ENCODE measurements around the gene NECTIN3. TPM values are rescaled to one million over a fixed set of nuclear protein-coding genes. Genes with fewer than 3 reads are reported as not detected.

NECTIN3 gene, protein sequence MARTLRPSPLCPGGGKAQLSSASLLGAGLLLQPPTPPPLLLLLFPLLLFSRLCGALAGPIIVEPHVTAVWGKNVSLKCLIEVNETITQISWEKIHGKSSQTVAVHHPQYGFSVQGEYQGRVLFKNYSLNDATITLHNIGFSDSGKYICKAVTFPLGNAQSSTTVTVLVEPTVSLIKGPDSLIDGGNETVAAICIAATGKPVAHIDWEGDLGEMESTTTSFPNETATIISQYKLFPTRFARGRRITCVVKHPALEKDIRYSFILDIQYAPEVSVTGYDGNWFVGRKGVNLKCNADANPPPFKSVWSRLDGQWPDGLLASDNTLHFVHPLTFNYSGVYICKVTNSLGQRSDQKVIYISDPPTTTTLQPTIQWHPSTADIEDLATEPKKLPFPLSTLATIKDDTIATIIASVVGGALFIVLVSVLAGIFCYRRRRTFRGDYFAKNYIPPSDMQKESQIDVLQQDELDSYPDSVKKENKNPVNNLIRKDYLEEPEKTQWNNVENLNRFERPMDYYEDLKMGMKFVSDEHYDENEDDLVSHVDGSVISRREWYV
- total RNA-seq (2022), result 75.8 and 81.0 TPM in 2 replicates
- percentile 96 among the genes with signal in this experiment for Bru-seq, nascent RNA
- BruChase-seq, experiment 1, labeled RNA remaining after a 2-hour chase, result percentile 89 among the genes with signal in this experiment
- percentile 83 among the genes with signal in this experiment for BruChase-seq, experiment 2, labeled RNA remaining after a 6-hour chase
- long read RNA-seq, transcript NECTIN3-206 (6 exons, 3,664 nt), result major isoform, 21 of 39 reads
- long read RNA-seq, partial matches to known transcripts, result 2 of 39 reads
- long read RNA-seq, other reads (novel, unspliced or antisense), result 16 of 39 reads

DNA sequence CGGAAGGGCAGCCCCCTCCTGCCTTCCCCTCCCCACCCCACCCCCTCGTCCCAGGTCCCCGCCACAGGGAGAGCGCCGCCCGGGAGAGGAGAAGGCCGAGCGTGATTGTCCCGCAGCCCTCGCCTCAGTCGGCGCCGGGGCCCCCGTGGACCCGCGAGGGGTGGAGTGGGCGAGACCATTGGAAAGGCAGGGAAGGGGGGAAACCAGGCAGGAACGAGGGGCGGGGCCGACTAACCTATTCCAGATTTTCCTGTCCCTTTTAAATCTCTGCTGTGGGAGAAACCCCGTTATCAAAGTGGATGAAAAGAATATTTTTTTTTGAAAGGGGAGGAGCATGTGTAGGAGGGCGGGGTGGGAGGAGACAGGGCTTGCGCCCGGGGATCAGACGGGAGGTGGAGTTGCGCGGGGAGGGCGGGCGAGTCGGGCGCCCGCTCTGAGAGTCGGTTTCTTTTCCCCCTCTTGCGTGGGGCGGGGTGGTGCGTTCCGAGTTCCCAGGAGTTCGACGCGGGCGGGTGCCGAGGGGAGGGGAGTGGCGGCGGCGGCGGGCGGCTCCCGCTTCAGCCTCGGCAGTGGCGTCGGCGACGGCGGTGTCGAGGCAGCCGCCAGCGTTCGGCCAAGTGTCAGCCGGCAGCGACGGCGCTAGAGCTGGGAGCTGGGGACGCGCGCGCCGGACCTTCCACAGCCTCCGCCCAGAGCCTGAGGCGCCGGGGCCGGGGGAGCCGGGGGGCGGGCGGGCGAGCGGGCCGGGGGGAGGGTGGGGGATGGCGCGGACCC is at the start of gene NECTIN3:
TSS of gene NECTIN3 (plus strand) at position 560 of the 774 bp plus-strand sequence. CDS start at position 762, 202 bp downstream.
- peaks cover 15% of the 10 kb centered on the region for H3K4me1 Mint-ChIP-seq (ENCODE audit: low read depth, unreplicated experiment)
- Histone ChIP-seq H3K36me3 (ENCODE audit: control insufficient read depth, insufficient read depth, low read length) (no peaks in the 10 kb centered on the region; the same call in none of the 2 replicates), H3K4me3 (ENCODE audit: low read depth, low read length) (peak within 1 kb of the TSS; percentile 92), H3K27me3 (replicated peaks; ENCODE audit: control insufficient read depth, insufficient read depth, low read length) (no peaks in the 10 kb centered on the region), H3K4me1 (peaks cover 20% of the 10 kb centered on the region), H3K9me3 (no peaks in the 10 kb centered on the region)
- TF ChIP-seq, protein P1, sequence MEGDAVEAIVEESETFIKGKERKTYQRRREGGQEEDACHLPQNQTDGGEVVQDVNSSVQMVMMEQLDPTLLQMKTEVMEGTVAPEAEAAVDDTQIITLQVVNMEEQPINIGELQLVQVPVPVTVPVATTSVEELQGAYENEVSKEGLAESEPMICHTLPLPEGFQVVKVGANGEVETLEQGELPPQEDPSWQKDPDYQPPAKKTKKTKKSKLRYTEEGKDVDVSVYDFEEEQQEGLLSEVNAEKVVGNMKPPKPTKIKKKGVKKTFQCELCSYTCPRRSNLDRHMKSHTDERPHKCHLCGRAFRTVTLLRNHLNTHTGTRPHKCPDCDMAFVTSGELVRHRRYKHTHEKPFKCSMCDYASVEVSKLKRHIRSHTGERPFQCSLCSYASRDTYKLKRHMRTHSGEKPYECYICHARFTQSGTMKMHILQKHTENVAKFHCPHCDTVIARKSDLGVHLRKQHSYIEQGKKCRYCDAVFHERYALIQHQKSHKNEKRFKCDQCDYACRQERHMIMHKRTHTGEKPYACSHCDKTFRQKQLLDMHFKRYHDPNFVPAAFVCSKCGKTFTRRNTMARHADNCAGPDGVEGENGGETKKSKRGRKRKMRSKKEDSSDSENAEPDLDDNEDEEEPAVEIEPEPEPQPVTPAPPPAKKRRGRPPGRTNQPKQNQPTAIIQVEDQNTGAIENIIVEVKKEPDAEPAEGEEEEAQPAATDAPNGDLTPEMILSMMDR (IDR thresholded peaks at IDR 0.05; ENCODE audit: insufficient read depth in 1 of 2, low read depth in 1 of 2, low read length in 1 of 2, severe bottlenecking in 1 of 2, unreplicated experiment in 1 of 2), result no peak
- peak within 1 kb of the TSS; percentile 98 for H3K4me3 Mint-ChIP-seq (ENCODE audit: unreplicated experiment)
- CTCF ChIA-PET, result no interaction called here
- no peaks in the 10 kb centered on the region for H3K9me3 Mint-ChIP-seq (ENCODE audit: unreplicated experiment)
- peaks cover 14% of the 10 kb centered on the region for H3K36me3 Mint-ChIP-seq (ENCODE audit: insufficient read depth, unreplicated experiment)
- no peaks in the 10 kb centered on the region for H3K27me3 Mint-ChIP-seq (ENCODE audit: insufficient read depth, unreplicated experiment)
- BruUV-seq (replicated peaks), result no TSS peak
- H3K27ac Mint-ChIP-seq (ENCODE audit: unreplicated experiment), result peak within 1 kb of the TSS; percentile 77
- intact Hi-C loops (cut with micrococcal nuclease; ENCODE audit: unreplicated experiment), result loop anchor here (1.0 to 10.0 kb wide), 9 partner anchors 43 to 1337 kb away; partner anchors contain the start of gene CD96
- DNase-seq, result peak; percentile 95 to 97
- POLR2A ChIA-PET, result interaction anchor here (0.6 kb wide), 1 partner anchor 410 kb away, joined by 5 read pairs; no protein-coding TSS in a partner anchor

DNA sequence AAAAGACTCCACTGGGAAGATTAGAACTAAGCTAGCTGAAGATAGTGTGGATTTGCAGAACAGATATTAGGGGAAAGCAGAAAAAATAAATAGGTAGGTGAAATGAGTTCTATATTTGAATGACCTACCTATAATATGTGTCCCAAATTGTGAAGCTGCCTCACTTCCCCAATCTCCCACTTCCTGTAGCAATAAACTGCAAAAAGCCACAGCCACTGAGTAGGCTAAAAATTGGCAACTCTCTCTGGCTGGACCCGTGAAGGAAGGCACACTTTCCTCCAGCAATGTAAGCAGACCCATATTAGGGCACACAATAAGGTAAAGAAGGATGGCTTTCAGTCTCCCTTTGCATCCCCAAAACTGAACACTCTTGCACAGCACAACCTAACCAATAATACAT is 43.7 kb upstream of the NECTIN3 start:
- no peak for DNase-seq
- Histone ChIP-seq H3K9me3 (no peaks in the 10 kb centered on the region), H3K4me3 (ENCODE audit: low read depth, low read length) (no peak overlapping the region), H3K36me3 (ENCODE audit: control insufficient read depth, insufficient read depth, low read length) (no peaks in the 10 kb centered on the region), H3K27me3 (replicated peaks; ENCODE audit: control insufficient read depth, insufficient read depth, low read length) (no peaks in the 10 kb centered on the region), H3K4me1 (no peaks in the 10 kb centered on the region)
- intact Hi-C loops (cut with micrococcal nuclease; ENCODE audit: unreplicated experiment), result loop anchor here (2.0 kb wide), 1 partner anchor 43 kb away; the partner anchor contains the start of gene NECTIN3
- ChIA-PET POLR2A (no interaction called here), CTCF (no interaction called here)
- no peaks in the 10 kb centered on the region for H3K4me1 Mint-ChIP-seq (ENCODE audit: low read depth, unreplicated experiment)
- no peak overlapping the region for H3K4me3 Mint-ChIP-seq (ENCODE audit: unreplicated experiment)
- H3K36me3 Mint-ChIP-seq (ENCODE audit: insufficient read depth, unreplicated experiment), result no peaks in the 10 kb centered on the region
- H3K27ac Mint-ChIP-seq (ENCODE audit: unreplicated experiment), result no peak overlapping the region
- no peaks in the 10 kb centered on the region for H3K9me3 Mint-ChIP-seq (ENCODE audit: unreplicated experiment)
- no peaks in the 10 kb centered on the region for H3K27me3 Mint-ChIP-seq (ENCODE audit: insufficient read depth, unreplicated experiment)
- BruUV-seq (replicated peaks), result no TSS peak
- TF ChIP-seq, protein P1 (IDR thresholded peaks at IDR 0.05; ENCODE audit: insufficient read depth in 1 of 2, low read depth in 1 of 2, low read length in 1 of 2, severe bottlenecking in 1 of 2, unreplicated experiment in 1 of 2), result no peak

DNA sequence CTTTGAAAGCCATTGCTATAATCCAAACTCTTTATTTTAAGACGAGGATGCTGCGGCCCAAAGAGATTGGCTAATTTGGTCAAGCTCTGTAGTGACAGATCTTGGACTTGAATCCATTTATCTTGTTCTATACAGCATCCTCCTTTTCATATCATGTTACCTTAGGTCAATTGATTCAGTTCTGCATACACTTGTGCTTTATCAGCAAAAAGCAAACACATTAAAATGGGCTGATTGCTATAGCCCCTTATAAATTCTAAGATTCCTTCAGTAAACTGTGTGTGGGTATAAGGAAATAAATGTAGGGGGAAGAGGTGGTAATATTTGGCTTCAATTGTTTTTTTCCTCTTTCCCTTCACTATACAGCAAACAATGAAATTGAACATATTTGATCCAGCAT is 40.1 kb upstream of the NECTIN3 start:
- no TSS peak for BruUV-seq (replicated peaks)
- Histone ChIP-seq H3K4me1 (no peaks in the 10 kb centered on the region), H3K9me3 (no peaks in the 10 kb centered on the region), H3K36me3 (ENCODE audit: control insufficient read depth, insufficient read depth, low read length) (no peaks in the 10 kb centered on the region), H3K4me3 (ENCODE audit: low read depth, low read length) (no peak overlapping the region), H3K27me3 (replicated peaks; ENCODE audit: control insufficient read depth, insufficient read depth, low read length) (no peaks in the 10 kb centered on the region)
- ChIA-PET CTCF (no interaction called here), POLR2A (no interaction called here)
- Mint-ChIP-seq H3K27ac (ENCODE audit: unreplicated experiment) (no peak overlapping the region), H3K36me3 (ENCODE audit: insufficient read depth, unreplicated experiment) (no peaks in the 10 kb centered on the region), H3K4me1 (ENCODE audit: low read depth, unreplicated experiment) (no peaks in the 10 kb centered on the region), H3K4me3 (ENCODE audit: unreplicated experiment) (no peak overlapping the region), H3K27me3 (ENCODE audit: insufficient read depth, unreplicated experiment) (no peaks in the 10 kb centered on the region), H3K9me3 (ENCODE audit: unreplicated experiment) (peaks cover 1% of the 10 kb centered on the region)
- TF ChIP-seq, protein P1 (IDR thresholded peaks at IDR 0.05; ENCODE audit: insufficient read depth in 1 of 2, low read depth in 1 of 2, low read length in 1 of 2, severe bottlenecking in 1 of 2, unreplicated experiment in 1 of 2), result no peak
- intact Hi-C loops (cut with micrococcal nuclease; ENCODE audit: unreplicated experiment), result no loop called here
- no peak for DNase-seq

All from Caco-2 (cell line).